22Rv1 (cell line): Measurements from ENCODE around the gene ANKRD13A.

Experiments used
- H3K27ac ChIP-seq: fragments of 450-650 bp; 2 replicates; pipeline ENCODE4 v1.5.1; 2017
- CTCF ChIP-seq: fragments of 450-650 bp; IDR thresholded peaks from 2 replicates; pipeline ENCODE4 v1.5.1; 2017; ENCODE audit warnings: mild to moderate bottlenecking
- ZFX ChIP-seq: fragments of 450-650 bp; IDR thresholded peaks from 2 replicates; pipeline ENCODE4 v1.6.1; 2017; ENCODE audit warnings: antibody characterized with exemption, borderline replicate concordance

The ANKRD13A gene

GRCh38 chr12:110010853-110011723, 11.9 kb downstream of the ANKRD13A start:
- H3K27ac ChIP-seq: no peak overlapping the region
- TF ChIP-seq ZFX (no peak), CTCF (no peak)

DNA sequence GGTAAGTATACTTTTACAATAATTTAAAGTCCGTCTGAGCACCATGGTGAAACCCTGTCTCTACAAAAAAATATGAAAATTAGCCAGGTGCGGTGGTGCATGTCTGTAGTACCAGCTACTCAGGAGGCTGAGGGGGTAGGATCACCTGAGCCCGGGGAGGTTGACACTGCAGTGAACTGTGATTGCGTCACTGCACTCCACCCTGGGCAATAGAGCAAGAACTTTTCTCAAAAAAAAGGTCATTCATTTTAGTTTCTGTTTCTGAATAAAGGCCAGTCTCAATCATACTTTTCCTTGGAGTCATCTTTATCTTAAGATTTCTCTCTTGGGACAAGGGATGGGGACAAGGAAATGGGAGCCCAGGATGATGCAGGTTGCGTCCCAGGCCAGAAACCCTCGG, 12.9 kb downstream of the ANKRD13A start:
- no peak overlapping the region for H3K27ac ChIP-seq
- TF ChIP-seq CTCF: no peak
- no peak for TF ChIP-seq ZFX

- H3K27ac ChIP-seq: no peak overlapping the region
- no peak for TF ChIP-seq ZFX
- TF ChIP-seq CTCF: no peak
These were observed 13.4 kb downstream of the ANKRD13A start for GRCh38 chr12:110012659-110013058.

GRCh38 chr12:110015132-110015531, 15.9 kb downstream of the ANKRD13A start:
- no peak overlapping the region for H3K27ac ChIP-seq
- TF ChIP-seq ZFX (no peak), CTCF (no peak)

DNA sequence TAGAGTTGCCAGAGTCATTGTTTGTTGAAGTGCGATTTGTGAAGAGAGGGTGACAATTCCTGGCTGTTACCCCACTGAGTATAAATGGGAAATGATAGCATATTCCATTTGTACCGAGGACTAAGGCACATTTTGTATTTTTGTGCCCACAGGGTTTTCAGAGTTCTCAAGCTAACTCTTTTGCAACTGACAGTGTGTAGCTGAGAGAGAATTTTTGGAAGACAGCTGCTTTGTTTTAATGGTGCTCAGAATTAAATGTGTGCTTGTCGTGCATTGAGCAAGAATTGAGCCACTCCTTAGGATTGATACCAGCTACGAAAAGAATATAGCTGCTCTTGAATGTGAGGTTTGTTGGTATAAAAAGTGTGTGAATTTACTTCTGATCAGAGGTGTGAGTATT, 21.7 kb downstream of the ANKRD13A start:
- TF ChIP-seq CTCF: no peak
- no peak for TF ChIP-seq ZFX
- H3K27ac ChIP-seq: no peak overlapping the region

DNA sequence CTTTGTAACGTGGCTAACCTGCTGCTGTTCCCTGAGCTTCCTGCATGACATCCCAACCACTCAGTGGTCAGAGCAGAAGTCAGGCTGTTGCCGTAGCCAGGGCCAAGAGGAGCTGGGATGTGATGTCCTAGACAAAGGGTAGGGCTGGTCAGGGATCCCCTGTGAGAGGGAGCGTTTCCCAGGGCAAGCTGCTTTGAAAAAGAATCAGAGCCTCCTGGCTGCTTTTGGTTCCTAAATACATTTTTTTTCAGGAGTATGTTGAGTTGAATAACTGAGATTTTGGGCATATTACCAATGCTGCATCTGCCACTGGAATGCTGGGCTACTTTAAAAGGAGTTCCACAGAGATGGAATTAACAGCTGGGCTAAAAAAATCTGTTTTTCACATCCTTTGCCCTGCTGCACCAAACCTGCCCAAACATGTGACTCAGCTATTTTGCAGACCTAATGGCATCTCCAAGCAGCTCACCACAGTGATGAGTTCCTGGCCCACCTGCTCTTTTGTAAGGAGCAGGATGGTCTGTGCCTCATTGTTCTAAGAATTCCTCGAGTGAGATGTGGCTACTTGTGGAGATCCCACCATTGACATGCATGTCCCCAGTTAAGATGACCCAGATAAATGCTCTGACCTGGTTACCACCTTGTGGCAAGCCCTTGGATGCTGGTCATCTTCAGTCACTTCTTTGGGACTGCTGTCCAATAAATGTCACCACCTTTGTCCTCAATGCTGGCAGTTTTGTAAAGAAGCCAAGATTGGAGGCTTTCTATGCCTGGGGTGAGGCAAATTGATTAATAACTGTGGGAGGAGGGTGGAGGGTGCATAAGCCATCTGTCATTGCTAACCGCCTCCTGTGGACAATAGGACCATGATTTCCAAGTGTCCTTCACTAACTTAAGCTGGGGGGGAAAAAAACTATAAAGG, 24.1 kb downstream of the ANKRD13A start:
- no peak overlapping the region for H3K27ac ChIP-seq
- TF ChIP-seq ZFX (no peak), CTCF (no peak)
